Measurements from ENCODE around the gene SDHC.
"Not testable (repeated sequence)": the region's sequence is repeated elsewhere in the genome, so short reads cannot be mapped to it uniquely, and the experiment has no call there.

The SDHC gene

DNA sequence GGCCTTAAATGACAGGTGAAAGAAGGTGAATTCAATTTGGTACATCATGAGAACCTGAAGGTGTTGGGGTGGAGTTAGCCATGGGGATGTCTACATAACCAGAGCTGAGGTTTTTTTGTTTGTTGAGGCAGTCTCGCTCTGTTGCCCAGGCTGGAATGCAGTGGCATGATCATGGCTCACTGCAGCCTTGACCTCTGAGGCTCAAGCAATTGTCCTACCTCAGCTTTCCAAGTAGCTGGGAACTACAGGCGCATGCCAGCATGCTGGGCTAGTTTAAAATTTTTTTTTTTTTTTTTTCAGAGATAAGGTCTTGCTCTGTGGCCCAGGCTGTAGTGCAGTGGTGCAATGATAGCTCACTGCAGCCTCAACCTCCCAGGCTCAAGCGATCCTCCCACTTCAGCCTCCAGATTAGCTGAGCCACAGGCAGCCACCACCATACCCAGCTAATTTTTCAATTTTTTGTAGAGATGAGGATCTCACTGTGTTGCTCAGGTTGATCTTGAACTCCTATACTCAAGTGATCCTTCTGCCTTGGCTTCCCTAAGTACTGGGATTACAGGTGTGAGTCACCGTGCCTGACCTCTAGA is 2.5 kb upstream of the SDHC start:
- DNase-seq: no peak

DNA sequence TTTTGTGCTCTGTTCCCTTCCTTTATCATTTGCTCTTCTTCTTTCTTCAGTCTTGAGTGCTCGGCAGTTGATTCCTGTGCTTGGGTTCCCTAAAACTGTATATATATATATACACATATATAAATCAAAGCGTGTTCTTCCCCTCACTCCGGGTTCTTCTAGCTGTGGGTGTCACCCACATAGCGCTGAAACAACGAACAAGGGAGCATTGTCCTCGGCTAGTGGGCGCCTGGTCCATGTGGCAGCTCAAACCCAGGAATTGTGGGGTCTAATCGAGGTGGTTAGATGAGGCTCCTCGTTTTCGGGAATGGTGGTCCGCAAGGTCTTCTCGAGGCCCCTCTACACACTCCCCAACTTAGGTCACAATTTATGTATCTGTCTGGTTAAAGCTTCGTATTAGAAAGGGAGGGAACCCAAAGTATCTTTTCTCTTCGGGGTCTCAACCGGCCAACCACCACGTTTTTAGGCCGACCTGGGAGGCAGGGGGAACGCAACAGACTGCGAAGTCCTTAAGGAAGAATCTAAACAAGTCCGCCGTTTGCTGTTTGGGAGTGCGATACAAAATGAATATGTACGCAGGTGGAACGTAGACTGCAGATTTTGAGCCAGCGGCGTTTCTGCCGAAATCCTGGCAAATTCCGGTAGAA is 504 bp upstream of the SDHC start:
- peak; percentile 36 for DNase-seq

DNA sequence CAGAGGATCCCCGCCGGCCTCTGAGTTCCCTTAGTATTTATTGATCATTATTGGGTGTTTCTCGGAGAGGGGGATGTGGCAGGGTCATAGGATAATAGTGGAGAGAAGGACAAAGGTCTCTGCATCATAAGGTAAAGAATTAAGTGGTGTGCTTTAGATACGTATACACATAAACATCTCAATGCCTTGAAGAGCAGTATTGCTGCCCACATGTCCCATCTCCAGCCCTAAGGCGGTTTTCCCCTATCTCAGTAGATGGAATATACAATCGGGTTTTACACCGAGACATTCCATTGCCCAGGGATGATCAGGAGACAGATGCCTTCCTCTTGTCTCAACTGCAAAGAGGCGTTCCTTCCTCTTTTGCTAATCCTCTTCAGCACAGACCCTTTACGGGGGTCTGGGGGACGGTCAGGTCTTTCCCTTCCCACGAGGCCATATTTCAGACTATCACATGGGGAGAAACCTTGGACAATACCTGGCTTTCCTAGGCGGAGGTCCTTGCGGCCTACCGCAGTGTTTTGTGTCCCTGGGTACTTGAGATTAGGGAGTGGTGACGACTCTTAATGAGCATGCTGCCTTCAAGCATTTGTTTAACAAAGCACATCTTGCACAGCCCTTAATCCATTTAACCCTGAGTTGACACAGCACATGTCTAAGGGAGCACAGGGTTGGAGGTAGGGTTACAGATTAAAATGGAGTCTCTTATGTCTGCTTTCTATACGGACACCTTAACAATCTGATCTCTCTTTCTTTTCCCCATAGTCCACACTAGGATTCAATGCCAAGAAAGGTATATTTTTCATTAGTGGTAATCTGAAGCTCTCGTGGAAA is 1.9 kb downstream of the SDHC start:
- not testable (repeated sequence) for DNase-seq

DNA sequence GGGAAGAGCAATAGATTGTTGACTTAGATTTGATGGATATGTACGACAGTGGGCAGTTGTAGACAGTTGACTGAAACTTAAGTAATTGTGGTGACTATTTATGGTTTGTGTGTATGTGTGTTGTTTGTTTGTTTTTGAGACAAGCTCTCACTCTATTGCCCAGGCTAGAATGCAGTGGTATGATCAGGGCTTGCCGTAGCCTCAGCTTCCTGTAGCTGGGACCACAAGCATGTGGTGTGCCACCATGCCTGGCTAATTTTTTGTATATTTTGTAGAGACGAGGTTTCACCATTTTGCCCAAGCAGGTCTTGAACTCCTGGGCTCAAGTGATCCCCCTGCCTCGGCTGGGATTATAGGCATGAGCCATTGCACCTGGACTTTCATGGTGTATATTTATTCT is 9.8 kb downstream of the SDHC start:
- no peak for DNase-seq

DNA sequence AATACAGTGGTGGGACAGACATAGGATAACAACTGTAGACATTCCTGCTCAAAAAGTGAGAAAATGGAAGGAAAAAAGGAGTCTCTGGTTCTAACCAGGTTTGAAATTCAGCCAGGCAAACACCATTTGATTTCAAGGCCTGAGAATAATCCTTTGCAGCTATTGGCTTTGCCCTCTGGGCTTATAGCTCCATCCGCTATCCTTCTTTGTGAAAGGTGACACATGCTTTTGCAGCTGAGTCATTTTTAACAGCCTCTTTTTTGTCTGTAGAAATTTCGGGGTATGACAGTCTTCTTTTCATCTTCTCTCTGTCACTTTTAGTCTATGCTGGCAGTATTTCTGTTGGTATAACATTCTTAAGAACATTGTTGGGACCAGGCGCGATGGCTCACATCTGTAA is 16.2 kb downstream of the SDHC start:
- DNase-seq: no peak

DNA sequence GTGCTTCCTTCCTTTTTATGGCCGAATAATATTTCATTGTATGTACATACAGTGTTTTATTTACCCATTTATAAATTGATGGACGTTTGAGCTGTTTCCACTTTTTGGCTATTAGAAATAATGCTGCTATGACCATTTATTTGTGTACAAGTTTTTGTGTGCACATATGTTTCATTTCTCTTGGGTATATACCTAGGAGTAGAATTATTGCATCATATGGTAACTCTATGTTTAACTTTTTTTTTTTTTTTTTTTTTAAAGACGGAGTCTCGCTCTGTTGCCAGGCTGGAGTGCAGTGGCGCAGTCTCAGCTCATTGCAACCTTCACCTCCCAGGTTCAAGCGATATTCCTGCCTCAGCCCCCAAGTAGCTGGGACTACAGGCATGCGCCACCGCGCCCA is 19.0 kb downstream of the SDHC start:
- no peak for DNase-seq

DNA sequence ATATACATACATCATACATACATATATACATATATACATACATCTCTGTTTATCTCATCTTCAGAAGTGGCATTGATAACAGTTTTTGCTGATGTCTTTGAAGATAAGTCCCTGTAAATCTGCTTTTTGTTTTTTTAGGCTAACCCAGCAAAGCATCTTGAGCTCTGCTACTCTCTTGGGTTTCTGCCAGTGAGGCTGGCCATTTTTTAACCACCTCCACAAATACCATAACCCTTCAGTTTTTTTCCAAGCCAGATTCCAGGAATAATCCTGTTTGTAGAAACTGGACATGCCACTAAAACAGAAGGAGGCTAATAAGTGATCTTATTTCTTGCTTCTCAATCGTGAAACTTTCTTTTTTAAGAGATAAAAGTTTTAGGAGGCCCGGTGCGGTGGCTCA is 21.6 kb downstream of the SDHC start:
- DNase-seq: no peak

GRCh38 chr1:161342177-161342576 is 28.0 kb downstream of the SDHC start:
- peak; percentile 15 for DNase-seq

DNA sequence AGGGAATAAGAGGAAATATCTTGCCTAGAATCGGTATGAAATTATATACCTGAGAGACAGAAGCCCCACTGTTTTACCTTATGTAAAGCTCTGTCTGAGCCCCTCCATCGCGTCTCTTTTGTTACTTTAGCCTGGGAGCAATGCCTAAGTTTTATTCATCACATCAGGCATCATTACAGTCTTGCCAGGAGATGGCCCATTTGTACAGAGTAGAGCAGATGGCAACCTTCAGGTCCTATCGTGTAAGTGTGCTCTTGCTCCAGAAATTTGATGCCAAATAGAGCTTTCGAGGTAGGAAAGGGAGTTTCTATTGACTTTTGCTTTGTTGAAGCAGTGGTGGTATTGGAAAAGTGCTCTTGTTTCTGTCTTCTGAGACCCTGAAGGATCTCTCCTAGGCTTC is 28.6 kb downstream of the SDHC start:
- peak; percentile 33 for DNase-seq

- no peak for DNase-seq
Observed at GRCh38 chr1:161350671-161351070, 36.5 kb downstream of the SDHC start.

GRCh38 chr1:161351482-161351881 is 37.3 kb downstream of the SDHC start:
- DNase-seq: no peak

- DNase-seq: no peak
Observed at GRCh38 chr1:161357073-161357472, 42.9 kb downstream of the SDHC start.

- DNase-seq: no peak
Observed at GRCh38 chr1:161359291-161359690, 45.1 kb downstream of the SDHC start.

GRCh38 chr1:161364332-161364731 is 50.2 kb downstream of the SDHC start:
- DNase-seq: no peak

DNA sequence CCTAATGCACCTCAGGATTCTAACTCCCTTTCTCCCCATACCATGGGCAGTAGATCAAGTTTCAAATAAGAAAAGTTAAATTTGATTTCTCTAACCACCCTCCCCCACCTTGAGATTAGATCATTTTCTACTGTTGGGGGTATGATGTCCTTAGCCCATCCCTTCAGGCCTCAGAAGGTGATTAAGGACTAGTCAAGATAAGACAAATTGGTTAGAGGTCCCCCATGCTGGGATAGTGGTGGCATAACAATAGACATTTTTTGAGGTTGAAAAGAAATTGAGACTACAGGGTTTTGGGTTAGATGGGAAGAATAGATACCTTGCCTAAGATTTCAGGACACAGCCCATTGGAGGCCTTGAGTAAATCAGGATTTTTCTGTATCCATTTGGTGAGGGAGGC is 51.0 kb downstream of the SDHC start:
- no peak for DNase-seq

DNA sequence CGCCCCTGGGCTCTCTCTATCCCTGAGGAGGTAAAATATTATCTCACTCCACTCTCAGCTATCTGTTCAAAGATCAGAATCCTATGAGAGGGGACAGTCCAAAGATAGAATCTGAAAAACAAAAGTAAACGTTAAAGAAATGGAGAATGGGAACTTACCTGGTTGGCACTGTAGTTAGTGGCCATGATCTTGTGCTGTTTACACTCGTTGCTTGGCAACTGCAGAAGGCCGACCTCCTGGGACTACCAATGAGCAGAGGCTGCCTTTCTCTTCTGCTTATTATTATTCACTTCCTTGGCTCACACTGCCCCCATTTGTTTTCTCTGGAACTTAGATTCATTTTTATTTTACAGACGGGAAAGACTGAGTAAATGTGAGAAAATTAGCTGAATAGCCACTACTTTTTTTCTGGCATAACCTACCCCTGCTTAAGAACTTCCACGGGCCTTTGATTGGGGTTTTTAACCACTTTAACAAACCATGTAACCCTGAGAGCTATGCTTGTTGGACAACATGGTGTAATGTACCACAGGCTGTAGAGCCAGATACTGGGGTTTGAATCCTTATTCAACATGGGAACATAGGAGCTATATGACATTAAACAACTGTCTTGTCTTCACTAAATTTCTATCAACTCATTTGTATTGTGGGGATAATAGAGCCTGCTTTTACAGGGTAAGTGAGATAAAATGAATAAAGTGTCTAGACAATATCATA is 53.7 kb downstream of the SDHC start, which contains the start of gene CFAP126:
Gene CFAP126, minus strand, starts transcription at position 193 of the 717 bp plus-strand sequence. Its CDS starts 8 bp downstream, at position 185.
- DNase-seq: peak; percentile 85

DNA sequence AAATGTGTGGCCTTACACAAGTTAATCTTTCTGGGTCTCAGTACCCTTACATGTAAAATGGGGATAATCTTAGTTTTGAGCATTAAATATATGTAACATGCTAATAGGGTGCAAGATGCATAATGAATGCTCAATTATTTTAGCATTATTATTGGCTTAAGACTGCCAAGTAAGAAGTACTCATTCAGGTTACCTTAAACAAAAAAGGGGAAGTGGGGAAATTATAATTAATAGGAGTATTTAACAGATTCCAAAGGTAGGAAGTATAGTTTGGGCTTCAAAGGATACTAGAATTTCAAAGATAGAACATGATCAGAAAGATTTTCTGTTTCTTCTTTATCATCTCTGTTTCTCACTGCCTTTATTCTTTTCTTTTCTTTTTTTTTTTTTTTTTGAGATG is 59.3 kb downstream of the SDHC start:
- DNase-seq: no peak

GRCh38 chr1:161374373-161374772 is 60.2 kb downstream of the SDHC start:
- DNase-seq: peak; percentile 15

DNA sequence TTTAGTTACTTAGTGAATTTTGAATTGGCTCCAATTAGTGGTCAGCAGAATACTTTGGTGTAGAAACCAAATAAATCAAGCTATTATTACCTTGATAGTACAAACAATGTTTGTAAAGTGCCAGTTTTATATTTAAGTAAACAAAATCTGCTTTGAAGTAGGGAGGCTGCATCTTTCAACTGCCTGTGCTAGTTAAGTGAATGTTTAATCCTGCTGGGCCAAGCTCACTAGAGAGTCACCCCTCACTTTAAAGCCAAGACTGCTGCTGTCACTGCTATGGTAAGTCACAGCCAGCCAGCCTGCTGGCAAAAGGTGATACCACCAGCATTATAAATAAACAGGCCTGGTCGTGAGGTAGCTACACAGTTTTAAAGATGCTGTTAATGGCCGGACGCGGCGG is 63.8 kb downstream of the SDHC start:
- peak; percentile 23 for DNase-seq

DNA sequence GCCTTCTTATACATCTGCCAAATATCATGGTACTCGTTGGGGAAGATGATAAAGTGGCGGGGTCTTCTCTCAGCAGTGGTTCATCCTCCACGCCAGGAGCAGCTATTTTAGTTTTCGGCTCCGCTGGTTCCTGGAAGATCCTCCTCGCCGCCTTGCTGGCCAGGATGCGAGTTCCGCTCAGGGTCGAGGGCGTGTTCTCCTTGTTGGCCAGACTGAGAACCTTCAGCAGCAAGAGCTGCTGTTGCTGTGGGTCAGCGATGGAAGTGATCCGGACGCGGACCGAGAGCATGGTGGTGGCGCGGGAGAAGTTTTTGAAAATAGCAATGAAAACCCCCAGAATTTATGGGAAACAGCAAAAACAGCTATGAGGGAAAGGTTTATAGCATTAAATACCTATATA is 64.9 kb downstream of the SDHC start:
- no peak for DNase-seq

- no peak for DNase-seq
Observed at GRCh38 chr1:161381707-161382106, 67.5 kb downstream of the SDHC start.

DNA sequence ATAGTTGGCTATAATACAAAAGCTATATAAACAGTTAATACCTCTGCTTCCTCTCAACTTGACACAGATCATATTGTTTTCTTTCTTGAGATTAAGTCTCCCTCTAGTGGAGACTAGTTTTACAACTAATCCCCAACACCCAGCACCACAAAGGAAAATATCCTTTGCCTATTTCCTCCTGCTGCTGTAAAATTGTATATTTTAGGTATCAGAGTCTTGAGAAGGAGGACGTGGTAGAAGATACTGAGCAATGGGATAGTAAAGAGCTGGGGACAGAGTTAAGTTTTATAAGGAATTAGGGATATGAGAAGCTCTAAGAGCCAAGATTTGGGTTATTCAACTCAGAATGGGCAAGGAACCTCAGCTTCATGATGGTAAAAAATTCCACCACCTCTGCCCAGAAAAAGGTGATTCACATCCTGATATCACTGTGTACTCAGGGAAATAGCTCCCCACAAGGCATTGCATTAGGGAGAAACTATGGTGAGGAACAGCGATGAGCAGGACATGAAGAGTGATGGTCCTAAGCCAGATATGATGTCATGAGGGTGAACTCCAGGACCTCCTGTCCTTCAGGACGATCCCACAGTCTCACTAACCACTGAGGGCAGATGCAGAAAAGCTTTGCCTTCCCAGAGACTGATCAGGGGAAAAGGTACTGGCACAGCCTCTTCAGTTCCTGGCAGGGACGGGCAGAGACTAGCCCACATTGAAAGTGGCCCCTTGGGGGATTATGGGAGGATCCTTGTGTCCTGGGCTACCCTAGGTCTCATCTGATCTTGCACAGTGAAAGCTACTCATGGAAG is 68.2 kb downstream of the SDHC start:
- DNase-seq: peak; percentile 76

DNA sequence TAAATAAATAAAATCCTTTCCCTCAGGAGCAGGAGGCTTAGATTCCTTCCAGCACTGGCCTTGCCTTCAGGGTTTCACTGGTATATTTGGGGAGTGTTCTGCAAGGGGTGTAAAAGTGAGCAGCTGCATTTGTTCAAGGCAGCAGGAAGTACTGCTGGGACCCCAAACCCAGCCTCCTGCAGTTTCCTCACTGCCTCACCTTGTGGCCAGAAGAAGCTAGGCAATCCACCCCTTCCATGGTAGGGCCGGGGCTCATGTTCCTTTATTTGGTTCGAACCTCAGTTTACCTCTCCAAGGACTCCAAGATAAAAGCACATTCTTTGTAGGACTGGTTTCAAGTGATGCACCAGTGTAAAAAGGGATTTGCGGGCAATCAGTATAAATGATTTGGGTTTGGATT is 74.5 kb downstream of the SDHC start:
- DNase-seq: no peak

Measured in NCI-H69 (cell line).